Testis (tissue), 3 donors: ENCODE results near the gene IQCH. TPM values are rescaled to one million over a fixed set of nuclear protein-coding genes. Genes with fewer than 3 reads are reported as not detected.

Experiments used
- DNase-seq: peaks from one replicate; pipeline ENCODE4 v3.0.0-alpha.2; 2019
- H3K27ac ChIP-seq, 2 donors: fragments of 200-600 bp; sonication (generic); one replicate each; pipeline ENCODE4 v1.5.1; 2019
- H3K27me3 ChIP-seq: fragments of 200-600 bp; sonication (generic); one replicate; pipeline ENCODE4 v1.5.1; 2019
- H3K36me3 ChIP-seq: fragments of 200-600 bp; sonication (generic); one replicate; pipeline ENCODE4 v1.5.1; 2017; ENCODE audit warnings: low read depth; ENCODE audit errors: missing control alignments
- H3K4me1 ChIP-seq: fragments of 200-600 bp; sonication (generic); one replicate; pipeline ENCODE4 v1.5.1; 2019
- H3K4me3 ChIP-seq, 2 donors: fragments of 200-600 bp; sonication (generic); one replicate each; pipeline ENCODE4 v1.5.1; 2017 to 2019
- H3K9me3 ChIP-seq: fragments of 200-600 bp; sonication (generic); one replicate; pipeline ENCODE4 v1.5.1; 2017
- POLR2A ChIP-seq: fragments of 450-650 bp; IDR thresholded peaks from one replicate; pipeline ENCODE4 v1.6.1; 2017; ENCODE audit warnings: antibody characterized with exemption, mild to moderate bottlenecking, moderate library complexity
- WGBS, 2 donors: methylation state at CpG; one replicate each; pipeline ENCODE4 v1.1.5; 2018; 5-methylcytosine and 5-hydroxymethylcytosine counted together
- intact Hi-C: fragments of 100-400 bp; cut with DNase I; formaldehyde crosslinking; loops from one replicate; pipeline ENCODE4 v1.15.1; 2023; ENCODE audit warnings: low total_unique reads
- polyA plus RNA-seq: library from polyadenylated mRNA; stranded (reverse); fragments of 350-450 nt; fragmentation: Illumina TruSeq; extraction: RNeasy Lipid Tissue Mini Kit (QIAGEN cat#74804); gene quantifications from one replicate; pipeline ENCODE4 v1.2.3, GENCODE V29; 2014; ENCODE audit warnings: low read depth, low replicate concordance; ENCODE audit not compliant: insufficient read depth
- total RNA-seq, 2 donors: library from RNA; depleted of rRNA; stranded (reverse); fragments of >200 nt; gene quantifications; one replicate each; pipeline ENCODE4 v1.2.3, GENCODE V29; 2016
- TF ChIP-seq, protein P1 (sequence below), 3 experiments: fragments of 450-650 bp in 2 of 3; fragments of 200-600 bp in 1 of 3; sonication (generic) in 1 of 3; IDR thresholded peaks; one replicate each; pipeline ENCODE4 v1.5.1; 2016 to 2019; ENCODE audit warnings: antibody characterized with exemption in 3 of 3, mild to moderate bottlenecking in 2 of 3, moderate library complexity in 1 of 3

IQCH gene
- total and polyA plus RNA-seq, 3 donors from 2014 or later, result 23.5 to 42.2 (median 31.9) TPM

GRCh38 chr15:67349634-67350033 lies 95.0 kb downstream of the IQCH start:
- intact Hi-C loops, result no loop called here
- Histone ChIP-seq H3K27me3 (no peaks in the 10 kb centered on the region), H3K9me3 (no peaks in the 10 kb centered on the region), H3K36me3 (no peaks in the 10 kb centered on the region), H3K4me1 (no peaks in the 10 kb centered on the region), H3K4me3 (no peak overlapping the region), H3K27ac (no peak overlapping the region)
- DNase-seq, result no peak
- TF ChIP-seq, protein P1, sequence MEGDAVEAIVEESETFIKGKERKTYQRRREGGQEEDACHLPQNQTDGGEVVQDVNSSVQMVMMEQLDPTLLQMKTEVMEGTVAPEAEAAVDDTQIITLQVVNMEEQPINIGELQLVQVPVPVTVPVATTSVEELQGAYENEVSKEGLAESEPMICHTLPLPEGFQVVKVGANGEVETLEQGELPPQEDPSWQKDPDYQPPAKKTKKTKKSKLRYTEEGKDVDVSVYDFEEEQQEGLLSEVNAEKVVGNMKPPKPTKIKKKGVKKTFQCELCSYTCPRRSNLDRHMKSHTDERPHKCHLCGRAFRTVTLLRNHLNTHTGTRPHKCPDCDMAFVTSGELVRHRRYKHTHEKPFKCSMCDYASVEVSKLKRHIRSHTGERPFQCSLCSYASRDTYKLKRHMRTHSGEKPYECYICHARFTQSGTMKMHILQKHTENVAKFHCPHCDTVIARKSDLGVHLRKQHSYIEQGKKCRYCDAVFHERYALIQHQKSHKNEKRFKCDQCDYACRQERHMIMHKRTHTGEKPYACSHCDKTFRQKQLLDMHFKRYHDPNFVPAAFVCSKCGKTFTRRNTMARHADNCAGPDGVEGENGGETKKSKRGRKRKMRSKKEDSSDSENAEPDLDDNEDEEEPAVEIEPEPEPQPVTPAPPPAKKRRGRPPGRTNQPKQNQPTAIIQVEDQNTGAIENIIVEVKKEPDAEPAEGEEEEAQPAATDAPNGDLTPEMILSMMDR (IDR thresholded peaks at IDR 0.05), result no peak
- no peak for TF ChIP-seq POLR2A

DNA sequence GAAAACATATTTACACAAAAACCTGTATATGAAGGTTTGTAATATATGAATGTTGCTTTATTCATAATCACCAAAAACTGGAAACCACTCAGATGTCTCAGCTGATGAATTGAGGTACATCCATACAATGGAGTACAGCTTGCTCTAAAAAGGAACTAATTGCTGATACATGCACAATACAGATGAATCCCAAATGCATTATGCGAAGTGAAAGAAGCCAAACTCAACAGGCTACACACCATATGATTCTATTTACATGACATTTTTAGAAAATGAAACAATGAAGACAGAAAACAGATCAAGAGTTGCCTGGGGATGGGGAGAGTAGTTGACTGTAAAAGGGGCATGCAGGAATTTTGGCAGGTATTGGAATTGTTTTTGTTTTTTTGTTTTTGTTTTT lies 95.5 kb downstream of the IQCH start:
- Histone ChIP-seq H3K36me3 (no peaks in the 10 kb centered on the region), H3K4me1 (no peaks in the 10 kb centered on the region), H3K27me3 (no peaks in the 10 kb centered on the region), H3K27ac (no peak overlapping the region), H3K4me3 (no peak overlapping the region), H3K9me3 (no peaks in the 10 kb centered on the region)
- intact Hi-C loops, result no loop called here
- 90 to 91% methylated on average over 1 of the region's 1 CpG for WGBS, 2 donors
- no peak for TF ChIP-seq POLR2A
- TF ChIP-seq, protein P1 (IDR thresholded peaks at IDR 0.05), result no peak
- no peak for DNase-seq

DNA sequence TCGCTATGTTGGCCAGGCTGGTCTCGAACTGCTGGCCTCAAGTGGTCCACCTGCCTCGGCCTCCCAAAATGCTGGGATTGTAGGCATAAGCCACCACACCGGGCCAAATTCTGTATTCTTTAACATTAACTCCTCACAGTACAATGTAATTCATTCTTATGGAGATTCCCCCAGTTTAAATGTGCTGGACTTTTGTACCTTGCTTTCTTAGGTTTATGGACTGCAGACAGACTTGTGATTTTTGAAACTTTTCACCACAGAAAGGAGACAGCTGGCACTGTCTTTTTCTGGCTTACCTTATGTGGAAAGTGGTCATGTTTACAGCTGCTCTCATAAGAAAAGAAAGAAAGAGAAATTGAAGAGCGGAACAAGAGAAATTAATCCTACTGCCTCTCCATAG lies 103.8 kb downstream of the IQCH start:
- Histone ChIP-seq H3K27me3 (no peaks in the 10 kb centered on the region), H3K4me1 (no peaks in the 10 kb centered on the region), H3K4me3 (no peak overlapping the region), H3K27ac (no peak overlapping the region), H3K36me3 (no peaks in the 10 kb centered on the region), H3K9me3 (no peaks in the 10 kb centered on the region)
- intact Hi-C loops, result no loop called here
- WGBS, 2 donors, result 94% methylated on average over 5 of the region's 5 CpGs
- DNase-seq, result no peak
- TF ChIP-seq, protein P1 (IDR thresholded peaks at IDR 0.05), result no peak
- TF ChIP-seq POLR2A, result no peak

GRCh38 chr15:67358812-67359211 lies 104.2 kb downstream of the IQCH start:
- H3K4me3 ChIP-seq, result no peak overlapping the region
- no peaks in the 10 kb centered on the region for H3K4me1 ChIP-seq
- no peak for TF ChIP-seq POLR2A
- TF ChIP-seq, protein P1 (IDR thresholded peaks at IDR 0.05), result no peak
- no peak overlapping the region for H3K27ac ChIP-seq
- H3K36me3 ChIP-seq, result no peaks in the 10 kb centered on the region
- DNase-seq, result no peak
- no peaks in the 10 kb centered on the region for H3K27me3 ChIP-seq
- WGBS, 2 donors, result 88 to 94% methylated on average over 3 of the region's 3 CpGs
- no peaks in the 10 kb centered on the region for H3K9me3 ChIP-seq
- intact Hi-C loops, result no loop called here

- 70 to 74% methylated on average over 8 of the region's 8 CpGs for WGBS, 2 donors
- no peaks in the 10 kb centered on the region for H3K27me3 ChIP-seq
- intact Hi-C loops, result no loop called here
- H3K4me3 ChIP-seq, result no peak overlapping the region
- no peak for DNase-seq
- H3K9me3 ChIP-seq, result no peaks in the 10 kb centered on the region
- H3K27ac ChIP-seq, result no peak overlapping the region
- no peaks in the 10 kb centered on the region for H3K4me1 ChIP-seq
- TF ChIP-seq, protein P1 (IDR thresholded peaks at IDR 0.05), result no peak
- no peak for TF ChIP-seq POLR2A
- no peaks in the 10 kb centered on the region for H3K36me3 ChIP-seq
Observed at GRCh38 chr15:67359431-67360079, 105.0 kb downstream of the IQCH start.
